HG02623 (cell line): Measurements from ENCODE around the gene IFT81.

Experiments used
- ATAC-seq: cut with Tn5 transposase; IDR thresholded peaks from one replicate; pipeline ENCODE4 v1.9.1; 2021; ENCODE audit warnings: moderate library complexity; ENCODE audit not compliant: unreplicated experiment

IFT81 gene

DNA sequence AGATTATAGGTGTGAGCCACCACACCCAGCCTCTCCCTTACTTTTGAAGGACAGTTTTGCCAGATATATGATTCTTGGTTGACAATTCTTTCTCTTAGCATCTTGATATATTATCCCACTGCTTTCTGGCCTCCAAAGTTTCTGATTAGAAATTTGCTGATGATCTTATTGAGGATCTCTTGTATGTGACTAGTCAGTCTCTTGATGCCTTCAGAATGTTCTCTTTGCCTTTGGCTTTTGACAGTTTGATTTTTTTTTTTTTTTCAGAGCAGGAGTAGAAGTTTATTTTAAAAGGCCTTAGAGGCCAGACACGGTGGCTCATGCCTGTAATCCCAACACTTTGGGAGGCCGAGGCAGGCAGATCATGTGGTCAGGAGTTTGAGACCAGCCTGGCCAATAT lies 32.6 kb downstream of the IFT81 start:
- ATAC-seq = no peak

DNA sequence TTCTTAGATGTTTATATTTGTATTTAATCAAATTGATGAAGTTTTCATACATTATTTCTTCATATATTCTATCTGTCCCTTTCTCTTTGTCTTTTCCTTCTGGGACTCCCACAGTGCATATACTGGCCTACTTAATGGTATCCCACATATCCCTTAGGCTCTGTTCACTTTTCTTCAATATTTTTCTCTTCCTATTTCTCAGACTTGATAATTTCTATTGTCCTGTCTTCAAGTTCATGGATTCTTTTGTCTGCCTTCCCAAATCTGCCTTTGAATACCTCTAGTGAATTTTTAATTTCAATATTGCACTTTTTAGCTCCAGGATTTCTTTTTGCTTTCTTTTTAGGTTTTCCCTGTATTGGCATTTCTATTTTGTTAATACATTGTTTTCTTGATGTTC lies 33.4 kb downstream of the IFT81 start:
- no peak for ATAC-seq

DNA sequence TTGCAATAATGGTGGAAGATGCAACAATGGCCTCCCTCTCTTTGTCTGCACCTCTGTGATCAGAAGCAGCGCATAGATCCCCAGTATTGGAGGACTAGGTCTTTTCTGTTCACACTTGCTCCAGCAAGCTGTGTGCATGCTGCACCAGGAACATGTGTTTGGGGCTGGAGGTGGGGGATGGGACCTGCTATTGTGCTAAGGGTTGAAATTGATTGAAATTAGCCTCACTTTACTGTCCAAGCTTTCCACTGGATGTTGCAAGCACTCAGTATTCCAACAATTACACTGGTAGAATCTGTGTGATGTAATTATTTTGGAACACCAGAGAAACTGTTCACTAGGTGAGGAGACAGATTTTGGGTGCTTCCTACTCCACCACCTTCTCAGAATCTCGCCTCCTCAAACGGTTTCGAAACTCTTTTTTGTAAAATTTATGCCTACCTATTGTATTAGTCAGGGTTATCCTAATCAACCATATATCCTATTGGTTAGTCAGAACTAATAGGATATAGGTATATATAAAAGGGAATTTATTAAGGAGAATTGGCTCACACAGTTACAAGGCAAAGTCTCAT lies 35.6 kb downstream of the IFT81 start:
- no peak for ATAC-seq

DNA sequence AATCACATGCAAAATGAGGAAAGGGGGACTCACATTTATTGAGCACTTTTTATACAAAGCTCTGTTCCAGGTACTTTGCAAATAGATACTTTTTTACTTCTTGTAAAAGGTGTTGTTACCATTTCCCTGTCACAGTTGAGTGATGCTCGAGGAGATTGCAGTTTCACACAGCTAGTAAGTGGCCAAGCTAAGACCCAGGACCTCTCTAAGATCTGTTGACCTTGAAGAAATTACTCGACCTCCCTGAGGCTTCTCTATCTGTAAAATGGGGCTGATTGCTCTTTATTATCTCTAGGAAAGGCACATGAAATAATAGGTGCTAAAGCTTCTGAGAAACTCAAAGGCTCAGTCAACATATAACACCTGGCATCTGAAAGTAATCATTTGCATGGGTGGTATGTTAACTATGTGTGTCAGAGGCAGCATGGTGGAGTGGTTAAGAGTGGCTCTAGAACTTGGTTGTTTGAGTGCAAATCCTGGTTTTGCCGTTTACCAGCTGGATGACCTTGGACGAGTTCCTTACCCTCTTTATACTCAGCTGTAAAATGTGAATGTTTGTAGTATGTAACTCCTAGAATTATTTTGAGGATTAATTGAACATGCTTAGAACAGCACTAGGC lies 41.5 kb downstream of the IFT81 start:
- peak; percentile 84 for ATAC-seq

DNA sequence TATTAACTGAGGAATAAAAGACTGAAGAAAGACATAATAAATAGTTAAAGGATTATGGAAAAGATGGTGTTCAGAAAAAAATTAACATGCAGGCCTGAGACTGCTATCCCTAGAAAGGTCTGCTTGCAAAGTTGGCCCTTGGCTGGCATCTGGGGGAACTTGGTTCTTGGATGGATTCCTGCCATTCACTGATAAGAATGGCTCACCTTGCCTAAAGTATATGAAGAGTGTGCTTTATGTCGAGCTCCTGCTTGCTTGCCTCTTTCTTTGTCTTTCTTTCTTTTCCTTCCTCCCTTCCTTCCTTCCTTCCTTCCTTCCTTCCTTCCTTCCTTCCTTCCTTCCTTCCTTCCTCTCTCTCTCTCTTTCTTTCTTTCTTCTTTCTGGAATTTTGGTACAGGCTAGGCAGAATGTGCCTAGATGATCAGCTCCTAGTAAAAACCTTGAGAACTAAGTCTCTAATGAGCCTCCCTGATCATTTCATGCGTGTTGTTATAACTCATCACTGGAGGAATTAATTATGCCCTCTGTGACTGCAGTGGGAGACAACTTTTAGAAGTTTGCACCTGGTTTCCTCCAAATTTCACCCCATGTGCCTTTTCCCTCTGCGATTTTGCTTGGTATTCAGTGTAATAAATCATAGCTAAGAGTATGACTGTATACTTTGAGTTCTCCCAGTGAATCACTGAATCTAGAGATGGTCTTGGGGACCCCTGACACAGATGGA lies 44.7 kb downstream of the IFT81 start:
- ATAC-seq = no peak

DNA sequence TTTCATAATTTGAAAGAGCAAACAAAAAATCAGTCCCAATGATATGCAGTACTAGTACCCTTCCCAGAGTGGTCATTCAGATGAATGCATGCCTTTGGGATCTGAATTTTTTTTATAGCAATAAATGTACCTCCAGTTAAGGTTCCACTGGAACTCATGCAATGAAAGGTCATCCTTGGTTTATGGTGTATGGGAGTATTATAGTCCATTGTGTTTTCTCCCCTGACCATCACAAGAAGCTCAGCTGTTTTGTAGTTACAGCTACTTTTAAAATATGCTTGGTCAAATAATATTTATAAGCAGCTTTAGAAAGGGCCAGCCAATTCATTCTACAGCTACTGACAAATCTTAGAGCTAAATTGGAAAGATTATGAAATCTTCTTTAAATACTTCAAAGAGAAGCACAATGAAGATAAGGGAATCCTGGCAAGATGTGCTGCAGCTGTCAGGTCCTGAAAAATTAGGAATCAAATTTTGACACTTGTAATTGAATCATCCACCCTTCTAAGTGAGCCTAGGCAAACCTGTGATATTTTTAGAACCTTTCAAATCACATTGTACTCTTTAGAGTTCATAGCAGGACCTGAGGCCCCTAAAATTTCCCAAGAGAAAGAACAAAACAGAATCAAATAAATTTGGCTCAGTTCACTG lies 46.5 kb downstream of the IFT81 start:
- ATAC-seq = no peak

DNA sequence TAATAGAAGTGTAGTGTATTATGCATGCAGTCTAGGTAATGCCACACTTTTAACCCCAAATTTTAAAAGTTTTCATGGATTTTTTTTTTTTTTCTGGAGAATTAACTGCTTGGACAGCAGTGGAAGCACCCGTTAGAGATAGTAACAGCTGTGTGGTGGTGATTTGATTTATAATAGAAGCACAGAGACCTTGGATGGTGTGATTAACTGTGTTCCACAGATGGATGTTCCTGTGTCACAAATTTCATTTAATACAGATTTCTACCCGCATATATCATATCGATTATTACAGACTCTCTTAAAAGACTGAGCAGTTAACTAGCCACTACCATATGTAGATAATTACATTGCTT lies 47.0 kb downstream of the IFT81 start:
- ATAC-seq = no peak

DNA sequence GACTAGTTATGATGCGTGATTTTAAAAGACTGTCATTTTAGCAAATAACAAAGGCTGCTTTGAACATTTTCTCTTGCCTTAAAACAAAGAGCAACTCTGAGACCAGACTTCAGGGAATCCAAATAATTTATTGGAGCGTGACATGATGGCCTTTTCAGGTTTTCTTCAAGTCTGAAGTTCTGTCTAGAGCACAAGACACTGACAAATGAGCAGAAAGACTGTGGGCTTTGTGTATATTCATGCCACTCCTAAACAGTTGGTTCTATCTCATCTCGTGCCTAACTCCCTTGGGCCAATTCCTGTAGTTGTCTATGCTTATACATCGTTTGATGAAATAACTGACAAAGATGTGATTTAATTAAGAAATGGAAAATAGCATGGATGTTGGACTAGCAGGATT lies 47.5 kb downstream of the IFT81 start:
- ATAC-seq = no peak

DNA sequence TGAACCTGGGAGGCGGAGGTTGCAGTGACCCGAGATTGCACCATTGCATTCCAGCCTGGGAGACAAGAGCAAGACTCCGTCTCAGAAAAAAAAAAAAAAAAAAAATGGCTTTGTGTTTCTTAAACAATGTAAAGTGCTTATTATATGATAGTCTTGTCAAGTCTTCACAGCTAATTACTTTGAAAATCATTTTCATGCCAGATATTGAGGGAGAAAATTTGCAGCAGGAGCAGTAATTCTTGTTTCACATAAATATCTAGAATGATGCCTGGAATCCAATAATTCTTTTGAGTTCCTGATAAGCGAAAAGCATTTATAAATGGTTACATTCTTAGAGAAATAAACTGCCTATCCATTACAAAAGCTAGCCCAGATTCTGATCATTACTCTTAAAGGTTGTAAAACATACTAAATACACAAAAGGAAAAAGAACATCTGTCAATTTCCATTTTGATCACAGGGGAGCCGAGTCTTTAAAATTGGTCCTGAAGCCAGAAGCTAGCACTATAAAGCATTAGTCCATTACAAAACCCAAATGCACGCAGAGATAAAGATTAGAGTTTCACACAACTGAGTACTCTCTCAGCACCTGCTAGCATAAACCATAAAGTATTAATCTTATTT lies 50.3 kb downstream of the IFT81 start:
- ATAC-seq = no peak

DNA sequence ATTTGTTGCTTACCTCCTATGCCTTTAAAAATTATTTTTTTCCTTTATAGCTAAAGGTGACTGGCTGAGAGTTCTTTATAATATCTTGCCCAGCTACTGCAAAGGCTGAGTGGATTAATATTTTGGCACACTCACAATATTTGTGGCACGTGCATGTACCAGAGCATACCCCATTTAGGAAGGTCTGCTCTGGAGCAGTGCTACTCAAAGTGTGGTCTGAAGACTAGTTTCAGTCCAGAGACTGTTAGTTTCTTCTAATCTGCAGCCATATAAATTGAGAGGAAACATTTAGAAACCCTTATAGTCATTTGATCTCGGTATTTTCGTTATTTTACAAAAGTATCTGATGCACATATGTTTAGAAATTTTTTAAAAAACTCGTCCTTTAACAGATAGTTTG lies 51.0 kb downstream of the IFT81 start:
- ATAC-seq = no peak

DNA sequence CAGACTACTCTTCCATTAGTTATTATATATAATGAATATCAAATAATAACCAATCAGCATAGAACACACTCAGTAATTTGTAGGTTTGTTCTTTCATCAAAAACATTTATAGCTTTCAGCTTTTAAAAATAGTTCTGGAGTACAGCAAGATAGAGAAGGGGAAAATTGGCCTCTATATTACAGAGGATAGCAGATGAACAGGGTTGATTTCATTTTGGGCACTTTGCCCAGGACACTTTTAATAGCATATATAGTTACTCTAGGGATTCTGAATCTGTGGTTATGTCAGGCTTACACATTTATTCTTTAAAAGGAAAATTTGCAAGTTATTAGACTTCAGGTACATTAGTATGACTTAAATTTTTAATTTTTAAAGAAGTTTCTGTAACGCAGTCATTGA lies 52.6 kb downstream of the IFT81 start:
- no peak for ATAC-seq

DNA sequence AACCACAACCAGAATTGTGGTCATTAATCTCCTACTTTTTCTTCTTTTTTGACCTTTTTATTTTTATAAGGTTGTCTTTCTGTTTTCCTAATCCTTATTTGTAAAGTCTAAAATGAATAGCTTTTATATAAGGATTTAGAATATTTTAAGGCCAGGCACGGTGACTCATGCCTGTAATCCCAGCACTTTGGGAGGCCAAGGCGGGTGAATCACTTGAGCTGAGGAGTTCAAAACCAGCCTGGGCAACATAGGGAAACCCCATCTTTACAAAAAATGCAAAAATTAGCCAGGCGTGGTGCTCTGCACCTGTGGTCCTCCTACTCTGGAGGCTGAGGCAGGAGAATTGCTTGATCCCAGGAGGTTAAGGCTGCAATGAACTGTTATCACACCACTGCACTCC lies 55.1 kb downstream of the IFT81 start:
- no peak for ATAC-seq

DNA sequence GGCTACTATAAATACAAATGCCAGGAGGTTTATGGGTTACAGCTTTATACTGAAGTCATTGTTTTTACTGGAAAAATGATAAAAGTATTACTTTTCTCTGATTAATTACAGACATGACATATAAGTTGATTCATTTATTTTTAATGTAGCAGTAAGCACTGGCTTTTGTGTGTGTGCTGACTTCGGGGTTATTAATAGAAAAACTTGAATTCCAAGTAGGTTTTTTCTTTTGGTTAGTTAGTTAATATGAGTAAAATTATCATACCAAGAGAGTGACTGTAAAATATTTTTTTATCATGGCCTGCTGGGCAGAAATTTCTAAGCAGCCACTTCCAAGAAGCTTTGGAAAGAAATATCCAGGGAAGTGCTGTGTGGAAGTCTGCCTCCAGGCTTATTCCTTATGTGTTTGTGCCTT lies 56.4 kb downstream of the IFT81 start:
- ATAC-seq = no peak

DNA sequence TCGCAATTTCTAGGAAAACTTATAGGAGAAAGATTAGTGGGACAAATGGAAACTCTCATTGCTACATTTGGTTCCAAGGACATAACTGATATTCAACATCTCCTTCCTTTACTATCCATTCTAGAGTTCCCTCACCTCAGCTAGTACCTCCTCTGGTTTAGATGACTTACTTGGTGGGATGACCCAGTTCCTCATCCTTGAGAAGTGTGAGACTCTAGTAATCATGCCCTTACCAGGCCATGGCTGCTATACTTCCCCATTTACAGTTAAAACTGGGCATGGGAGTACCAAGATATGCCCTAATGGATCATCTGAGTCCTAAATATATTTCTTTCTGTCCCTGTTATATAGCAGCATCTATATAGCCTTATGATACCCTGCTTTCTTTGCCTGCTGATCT lies 58.1 kb downstream of the IFT81 start:
- no peak for ATAC-seq

DNA sequence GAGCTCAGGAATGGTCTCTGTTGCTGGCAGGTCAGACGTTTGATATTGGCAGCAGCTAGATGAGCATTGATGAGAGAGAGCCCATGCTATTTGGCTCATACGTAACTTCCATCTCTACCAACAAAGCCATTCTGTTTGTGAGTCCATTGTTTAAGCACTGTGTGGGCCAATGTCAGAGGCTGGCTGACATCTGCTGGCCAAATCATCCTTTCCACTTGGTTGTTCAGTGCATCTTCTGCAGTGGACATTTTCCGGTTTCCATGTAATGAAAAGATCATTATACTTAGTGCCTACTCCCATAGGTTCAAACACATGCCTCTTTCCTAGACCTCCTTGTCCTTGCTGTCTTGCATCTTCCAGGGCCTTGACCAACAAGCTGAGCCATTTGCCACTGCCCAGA lies 59.2 kb downstream of the IFT81 start:
- no peak for ATAC-seq

DNA sequence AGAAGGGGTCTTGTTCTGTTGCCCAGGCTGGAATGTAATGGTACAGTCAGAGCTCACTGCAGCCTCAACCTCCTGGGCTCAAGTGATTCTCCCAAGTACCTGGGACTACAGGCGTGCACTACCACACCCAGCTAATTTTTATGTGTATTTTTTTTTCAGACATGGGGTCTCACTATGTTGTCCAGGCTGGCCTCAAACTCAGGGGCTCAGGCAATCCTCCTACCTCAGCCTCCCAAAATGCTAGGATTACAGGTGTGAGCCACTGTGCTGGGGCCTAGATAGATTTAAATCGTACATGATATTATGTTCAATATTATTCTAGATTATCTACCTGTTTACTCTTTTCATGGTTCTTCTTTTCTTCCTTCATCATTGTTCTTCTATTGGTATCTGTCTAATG lies 61.5 kb downstream of the IFT81 start:
- no peak for ATAC-seq

DNA sequence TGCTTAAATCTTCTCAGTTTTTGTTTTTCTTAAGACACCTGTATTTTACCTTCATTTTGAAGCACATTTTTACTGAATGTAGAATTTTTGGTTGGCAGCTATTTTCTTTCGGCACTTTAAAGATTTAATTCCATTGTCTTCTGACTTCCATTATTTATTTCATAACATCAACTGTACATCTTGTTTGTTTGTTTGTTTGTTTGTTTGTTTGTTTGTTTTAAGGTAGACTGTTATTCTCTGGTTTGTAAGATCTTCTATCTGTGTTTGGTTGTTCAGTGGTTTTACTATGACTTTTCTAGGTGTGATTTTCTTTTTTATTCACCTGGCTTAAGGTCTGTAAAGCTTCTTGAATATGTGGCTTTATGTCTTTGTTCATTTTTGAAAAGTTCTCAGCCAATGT lies 61.9 kb downstream of the IFT81 start:
- ATAC-seq = no peak

DNA sequence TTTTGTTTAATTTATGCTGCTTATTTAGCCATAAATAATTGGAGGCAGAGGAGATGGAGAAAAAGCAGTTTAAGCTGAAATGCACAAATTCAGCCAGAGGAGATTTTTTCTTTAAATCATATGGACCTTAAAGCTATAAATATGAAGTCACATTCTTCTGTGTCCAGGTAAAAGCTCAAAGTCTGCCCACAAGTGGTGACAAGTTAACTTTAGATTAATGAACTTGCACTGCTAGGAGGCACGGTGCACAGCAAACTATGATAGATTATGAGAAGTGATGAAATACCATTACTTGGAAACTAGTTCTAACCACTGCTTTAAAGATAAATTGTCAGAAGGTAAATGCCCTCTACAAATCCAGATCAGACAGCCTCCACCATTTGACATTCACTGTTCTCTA lies 69.0 kb downstream of the IFT81 start:
- no peak for ATAC-seq

DNA sequence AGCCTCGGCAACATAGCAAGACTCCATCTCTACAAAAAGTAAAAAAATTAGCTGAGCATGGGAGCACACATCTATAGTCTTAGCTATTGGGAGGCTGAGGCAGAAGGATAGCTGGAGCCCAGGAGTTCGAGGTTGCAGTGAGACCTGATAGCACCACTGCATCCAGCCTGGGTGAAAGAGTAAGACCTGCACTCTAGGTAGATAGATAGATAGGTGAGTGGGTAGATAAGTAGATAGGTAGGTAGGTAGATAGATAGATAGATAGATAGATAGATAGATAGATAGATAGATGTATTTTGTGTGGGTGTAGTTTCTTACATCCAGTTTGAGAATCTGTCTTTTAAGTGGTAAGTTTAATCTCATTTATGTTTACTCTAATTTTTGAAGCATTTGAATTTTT lies 72.8 kb downstream of the IFT81 start:
- ATAC-seq = no peak

DNA sequence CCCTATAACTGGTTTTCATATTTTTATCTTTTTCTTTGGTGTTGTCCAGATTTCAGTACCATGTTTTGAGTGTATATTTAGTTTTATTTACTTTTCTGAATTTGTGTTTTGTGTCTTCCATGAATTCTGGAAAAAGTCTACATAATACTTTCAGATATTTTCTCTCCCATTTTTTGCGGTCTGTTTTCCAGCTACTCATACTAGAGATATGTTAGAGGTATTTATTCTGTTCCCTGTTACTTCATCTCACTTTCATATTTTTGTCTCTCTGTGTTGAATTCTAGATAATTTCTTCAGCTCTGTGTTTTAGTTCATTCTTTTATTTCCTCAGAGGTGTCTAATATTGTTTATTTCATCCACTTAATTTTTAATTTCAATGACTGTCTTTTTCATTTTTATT lies 74.2 kb downstream of the IFT81 start:
- no peak for ATAC-seq

DNA sequence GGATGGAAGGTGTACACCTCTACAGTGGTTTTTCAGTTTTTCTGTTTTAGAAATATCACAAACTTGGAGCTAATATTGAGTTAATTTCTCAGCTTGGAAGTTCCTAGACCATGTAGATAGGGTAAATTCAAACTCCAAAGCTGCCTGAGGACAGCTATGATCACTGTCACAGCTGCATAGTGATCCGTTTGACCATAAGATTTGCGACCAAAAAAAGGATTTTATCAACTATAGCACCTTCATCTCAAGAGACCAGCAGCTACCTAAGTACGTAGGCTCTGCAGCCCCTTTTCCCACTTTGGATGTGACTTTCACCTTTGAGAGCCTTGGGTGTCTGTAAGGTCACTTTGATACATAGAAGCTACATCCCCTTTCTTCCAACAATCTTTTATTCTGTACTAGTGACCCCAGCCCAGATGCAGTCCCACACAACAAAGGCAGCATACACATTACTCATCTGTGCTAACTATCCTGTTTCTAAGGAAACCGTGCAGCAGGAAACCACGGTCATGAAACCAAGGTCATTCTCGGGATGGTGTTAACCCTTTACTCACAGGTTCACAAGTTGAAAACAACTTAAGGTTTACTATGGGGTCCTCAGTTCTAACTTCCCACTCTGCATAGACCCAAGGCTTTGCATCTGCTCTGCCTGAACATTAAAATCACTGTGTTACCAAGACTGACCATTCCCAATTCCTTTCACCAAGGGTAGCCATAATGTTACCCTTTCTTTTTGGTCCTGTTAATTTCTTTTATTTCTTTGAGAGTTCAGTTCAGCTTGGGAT lies 75.4 kb downstream of the IFT81 start:
- no peak for ATAC-seq
